ENCODE data around the gene AKAP6.

Gene AKAP6

DNA sequence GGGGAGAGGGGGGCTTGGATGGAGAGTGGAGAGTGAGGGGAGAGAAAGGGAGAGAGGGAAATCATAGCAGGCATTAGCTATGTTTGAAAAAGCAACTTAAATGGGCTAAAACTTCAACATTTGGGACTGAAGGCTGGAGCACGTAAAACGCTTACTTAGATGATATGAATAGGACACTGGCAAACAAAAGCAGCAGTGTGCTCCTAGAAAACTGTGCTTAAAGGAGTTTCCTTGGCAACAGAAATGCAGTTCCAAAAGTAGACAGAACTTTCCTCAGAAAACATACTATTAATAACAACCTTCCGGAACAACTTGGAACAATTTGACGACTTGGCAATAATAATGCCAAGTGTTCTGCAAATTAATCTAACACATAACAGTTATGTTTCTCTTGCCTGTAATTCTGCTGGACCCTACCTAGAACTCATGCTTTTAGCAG, 374.1 kb downstream of the AKAP6 start:
- no peak for DNase-seq (ENCODE audit: low read depth in 2 of 2)

DNA sequence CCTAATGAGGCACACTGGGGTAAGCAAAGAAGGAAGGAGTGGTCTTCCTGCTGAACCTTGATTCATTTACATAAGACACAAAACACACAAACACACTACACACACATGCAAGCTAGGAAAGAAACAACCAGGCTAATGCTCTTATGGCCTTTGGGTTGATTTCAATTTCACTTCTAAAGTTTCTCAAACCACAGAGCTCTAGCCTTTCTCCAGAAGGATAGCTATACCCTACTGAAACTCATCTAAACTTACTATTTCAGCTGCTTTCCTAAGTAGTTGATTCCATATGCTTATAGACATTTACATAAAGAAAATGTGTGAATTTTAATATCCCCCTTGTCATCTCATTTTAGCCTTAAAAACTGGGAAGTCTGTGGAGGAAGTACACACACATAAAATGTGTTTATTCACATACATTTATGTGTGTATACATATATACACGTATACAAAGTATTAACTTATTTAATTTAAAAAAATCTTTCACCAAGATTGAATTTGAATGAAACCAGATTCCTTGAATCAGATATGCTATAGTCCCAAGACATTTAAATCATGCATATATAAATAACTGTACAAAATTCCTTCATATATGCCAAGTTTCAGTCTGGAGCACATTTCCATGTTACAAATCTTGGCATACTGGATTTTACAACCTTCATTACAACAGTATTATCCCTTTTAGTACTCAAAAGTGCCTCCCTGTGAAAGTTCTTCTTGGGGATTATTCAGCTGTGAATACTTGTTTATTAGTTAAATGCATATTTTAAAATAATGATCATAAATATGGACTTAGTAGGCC, 377.8 kb downstream of the AKAP6 start:
- DNase-seq (ENCODE audit: low read depth in 2 of 2): no peak

DNA sequence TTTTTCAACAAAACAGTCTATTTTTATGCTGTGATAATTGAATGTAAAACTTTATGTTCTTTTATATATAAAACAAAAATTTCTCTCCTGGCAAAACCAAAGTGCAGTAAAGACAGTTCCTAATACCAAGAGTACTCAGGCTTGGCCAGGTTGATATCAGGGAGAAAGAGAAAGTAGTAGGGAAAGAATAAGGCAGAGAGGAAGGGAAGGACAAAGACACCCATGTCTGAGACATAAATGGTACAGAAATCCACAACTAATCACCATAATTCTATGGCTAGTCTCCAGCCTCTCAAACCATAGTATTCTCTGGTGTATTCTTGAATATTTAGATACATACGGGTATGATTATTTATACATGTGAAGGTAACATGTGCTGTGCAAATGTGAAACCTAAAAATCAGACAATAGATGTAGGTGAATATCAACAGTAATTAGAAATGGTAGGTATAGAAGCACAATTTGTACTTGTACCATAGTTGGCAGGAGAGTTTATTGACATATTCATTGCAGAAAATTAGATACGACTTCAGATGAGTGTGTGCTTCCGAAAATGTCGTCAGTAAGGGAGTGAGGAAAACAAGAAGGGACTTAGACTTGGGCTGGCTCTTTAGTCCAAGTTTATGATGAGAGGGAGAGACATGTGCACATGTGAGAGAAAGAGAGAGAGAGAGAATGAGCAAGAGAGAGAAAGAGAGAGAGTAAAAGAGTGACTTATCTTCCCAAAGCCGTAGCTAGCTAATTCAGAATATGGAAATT, 378.8 kb downstream of the AKAP6 start:
- no peak for DNase-seq (ENCODE audit: low read depth in 2 of 2)

DNA sequence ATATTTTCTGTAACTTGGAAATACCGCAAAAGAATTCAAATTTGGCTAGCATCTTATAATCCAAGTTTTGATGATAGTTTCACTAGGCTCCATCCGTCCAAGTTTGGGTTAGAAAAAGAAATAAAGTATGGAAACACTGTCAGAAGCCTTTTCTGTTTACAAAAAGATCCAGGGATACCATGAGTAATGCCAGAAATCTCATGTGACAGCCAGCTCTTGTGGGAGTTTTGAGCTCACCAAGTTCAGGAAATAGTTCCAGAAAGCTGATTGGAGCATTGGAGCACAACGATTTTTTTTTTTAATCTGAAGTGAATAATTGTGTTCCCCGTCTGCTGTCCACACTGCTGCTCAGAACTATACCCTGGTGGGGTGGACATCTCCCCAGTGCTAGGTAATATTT, 379.9 kb downstream of the AKAP6 start:
- DNase-seq (ENCODE audit: low read depth in 2 of 2): no peak

DNA sequence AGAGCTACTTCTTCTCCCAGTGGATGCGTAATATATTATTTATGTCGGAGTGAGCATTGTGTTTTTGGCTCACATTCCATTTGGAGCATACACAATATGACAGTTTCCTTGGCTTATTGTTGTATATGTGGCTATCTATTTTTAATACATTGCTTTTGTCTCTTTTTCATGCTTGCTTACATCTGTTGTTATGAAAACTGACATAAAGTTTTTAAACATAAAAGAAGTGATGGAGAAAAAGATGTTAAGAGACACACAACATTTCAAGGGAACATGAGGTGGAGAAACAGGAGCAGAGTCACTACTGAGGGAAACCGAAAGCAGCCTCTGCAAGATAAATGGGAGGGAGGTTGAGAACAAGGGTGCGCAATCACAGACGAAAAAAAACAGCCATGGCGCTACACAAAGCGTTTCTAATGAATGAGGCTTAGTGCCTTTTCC, 381.2 kb downstream of the AKAP6 start:
- DNase-seq (ENCODE audit: low read depth in 2 of 2): no peak

DNA sequence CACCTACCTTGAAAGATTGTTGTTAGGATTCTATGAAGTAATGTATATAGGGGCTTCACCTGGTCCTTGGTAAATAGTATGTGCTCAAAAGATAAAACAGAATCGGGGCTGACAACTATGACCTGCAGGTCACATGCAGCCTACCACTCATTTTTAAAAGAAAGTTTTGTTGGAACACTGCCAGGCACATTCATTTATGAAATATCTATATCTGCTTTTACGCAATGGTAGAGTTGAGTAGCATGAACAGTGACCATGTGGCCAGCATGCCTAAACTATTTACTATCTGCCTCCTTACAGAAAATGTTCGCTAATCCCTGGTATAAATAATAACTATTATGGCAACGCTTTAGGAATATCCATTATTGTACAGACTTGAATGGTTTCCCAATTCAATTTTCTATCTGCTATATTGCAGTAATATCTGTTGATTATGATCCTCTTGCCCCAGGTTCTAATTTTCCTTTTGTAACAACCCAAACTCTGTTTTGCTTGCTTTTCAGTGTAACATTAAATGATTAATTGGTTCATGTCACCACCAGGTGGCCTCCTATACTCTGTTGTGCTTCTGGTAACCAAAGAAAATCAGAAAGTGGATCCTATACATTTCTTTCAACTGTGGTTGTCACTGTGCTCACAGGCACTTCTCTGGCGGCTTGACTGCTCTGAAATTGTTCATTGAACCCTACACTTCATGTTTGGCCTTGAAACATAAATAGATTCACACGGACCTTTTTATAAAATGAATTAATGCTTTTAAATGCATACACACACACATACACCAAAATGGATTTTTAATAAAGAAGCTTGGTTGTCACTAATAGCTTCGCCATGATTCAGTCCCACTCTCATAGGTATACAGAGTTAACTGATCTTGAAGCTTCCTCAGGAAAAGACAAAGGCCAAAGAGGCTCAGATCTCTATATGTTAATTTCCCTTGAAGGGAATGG, 381.9 kb downstream of the AKAP6 start:
- no peak for DNase-seq (ENCODE audit: low read depth in 2 of 2)

DNA sequence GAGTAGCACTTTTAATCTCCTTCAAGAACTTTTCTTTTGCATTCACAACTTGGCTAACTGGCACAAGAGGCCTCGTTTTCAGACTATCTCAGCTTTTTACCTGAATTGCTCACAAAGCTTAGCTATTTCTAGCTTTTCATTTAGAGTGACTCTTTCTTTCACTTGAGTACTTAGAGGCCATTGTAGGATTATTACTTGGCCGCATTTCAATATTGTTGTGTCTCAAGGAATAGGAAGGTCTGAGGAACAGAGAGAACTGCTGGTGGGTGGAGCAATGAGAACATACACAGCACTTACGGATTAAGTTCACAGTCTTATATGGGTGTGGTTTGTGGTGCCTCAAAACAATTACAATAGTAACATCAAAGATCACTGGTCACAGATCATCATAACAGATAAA, 384.8 kb downstream of the AKAP6 start:
- DNase-seq (ENCODE audit: low read depth in 2 of 2): no peak

DNA sequence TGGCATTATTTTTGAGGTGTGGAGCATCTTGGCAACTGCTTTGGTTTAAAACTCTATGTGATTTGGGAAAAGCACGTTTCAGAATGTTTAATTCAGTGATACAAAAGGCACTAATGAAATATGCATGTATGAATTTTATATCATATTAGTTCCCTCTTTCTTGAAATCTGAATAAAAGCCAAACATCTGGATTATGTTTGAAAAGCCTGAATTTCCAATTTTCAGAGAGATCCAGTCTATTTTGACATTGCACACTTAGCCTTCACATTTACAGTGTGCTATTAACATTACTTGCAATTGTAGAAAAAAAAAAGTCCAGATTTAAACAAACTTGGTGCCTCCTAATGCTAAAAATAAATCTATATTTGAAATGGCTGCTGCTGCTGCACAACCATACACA, 390.5 kb downstream of the AKAP6 start:
- DNase-seq (ENCODE audit: low read depth in 2 of 2): no peak

DNA sequence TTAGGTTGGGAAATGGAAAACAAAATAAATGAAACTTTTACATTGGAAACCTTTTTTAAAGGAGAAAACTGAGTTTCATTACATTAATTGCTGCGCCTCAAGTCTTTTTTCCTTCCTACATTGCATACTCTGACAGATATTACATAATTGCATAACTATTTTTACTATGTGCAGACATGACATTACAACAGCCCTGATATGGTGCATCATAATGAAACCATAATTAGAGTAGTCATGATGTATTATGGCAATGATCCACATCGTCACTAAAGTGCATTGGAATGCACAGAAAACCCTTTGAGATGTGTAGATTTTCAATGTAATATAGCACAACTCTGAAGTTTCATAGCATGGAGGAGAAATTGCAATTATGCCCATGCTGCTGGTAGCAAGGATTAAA, 391.8 kb downstream of the AKAP6 start:
- no peak for DNase-seq (ENCODE audit: low read depth in 2 of 2)

DNA sequence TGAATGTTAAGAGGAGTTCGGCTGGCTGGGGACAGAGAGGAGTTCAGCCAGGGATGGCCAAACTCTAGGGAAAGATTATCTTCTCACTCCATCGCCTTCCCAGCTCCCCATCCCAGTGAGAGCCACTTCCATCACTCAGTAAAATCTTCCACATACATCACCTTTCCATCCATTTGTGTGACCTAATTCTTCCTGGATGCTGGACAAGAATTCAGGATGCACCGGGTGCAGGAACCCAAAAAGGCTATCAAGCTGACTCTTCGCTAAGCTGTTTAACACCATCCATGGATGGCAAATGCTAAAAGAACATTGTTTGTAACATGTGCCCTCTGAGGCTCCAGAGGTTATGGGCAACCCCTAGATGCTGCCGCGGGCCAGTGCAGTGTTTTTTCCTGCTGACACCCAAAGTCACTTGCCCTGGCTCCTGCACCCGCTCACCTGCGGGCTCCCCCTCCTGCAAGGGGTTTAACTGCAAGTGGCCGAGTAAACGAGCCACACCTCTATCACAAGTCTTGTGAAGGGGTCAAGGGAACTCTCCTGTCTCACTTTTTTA, 393.6 kb downstream of the AKAP6 start:
- DNase-seq (ENCODE audit: low read depth in 2 of 2): no peak

DNA sequence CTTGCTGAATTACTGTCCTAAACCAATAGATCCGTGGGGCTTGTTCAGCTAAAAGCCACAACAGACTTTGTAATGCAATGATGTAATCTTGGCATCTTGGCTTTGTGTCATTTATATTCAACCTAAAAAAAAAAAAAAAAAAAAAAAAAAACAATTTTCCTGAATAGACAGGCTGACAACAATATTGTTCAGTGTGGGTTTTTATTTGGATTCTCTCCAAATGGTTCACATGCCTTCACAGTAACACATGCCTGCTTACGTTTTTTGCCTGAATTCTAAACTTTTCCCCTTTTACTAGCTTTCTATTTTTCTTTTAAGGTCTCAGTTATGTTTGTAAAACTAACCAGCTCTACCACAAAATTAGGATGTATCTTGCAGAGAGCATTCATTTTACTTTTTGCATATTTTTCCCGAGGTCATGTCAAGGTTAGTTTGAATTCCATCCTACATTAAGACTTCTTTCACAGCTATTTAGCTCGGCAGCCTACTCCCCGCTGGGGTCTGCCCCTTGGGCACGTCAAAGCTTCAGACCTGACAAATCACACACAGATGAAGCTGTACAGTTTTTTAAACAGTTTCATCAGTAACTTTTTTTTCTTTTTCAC, 395.9 kb downstream of the AKAP6 start:
- no peak for DNase-seq (ENCODE audit: low read depth in 2 of 2)

DNA sequence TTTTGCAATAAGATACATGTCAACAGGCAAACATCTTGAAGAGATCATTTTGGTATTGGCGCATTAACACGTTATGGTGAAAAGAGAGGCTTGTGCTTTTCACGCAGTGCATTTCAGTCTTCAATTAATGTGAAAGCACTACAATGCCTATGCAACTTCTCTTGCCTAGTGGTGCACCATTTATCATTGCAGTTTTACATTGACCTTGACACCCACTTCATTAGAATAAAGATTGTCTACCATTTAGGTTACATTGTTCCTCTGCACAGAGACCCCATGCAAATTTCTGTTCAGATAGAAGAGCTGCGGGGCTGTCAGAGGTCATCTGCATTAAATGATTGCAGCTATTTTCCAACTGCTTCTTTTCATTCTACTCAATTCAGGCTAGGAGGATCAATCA, 397.4 kb downstream of the AKAP6 start:
- DNase-seq (ENCODE audit: low read depth in 2 of 2): no peak

DNA sequence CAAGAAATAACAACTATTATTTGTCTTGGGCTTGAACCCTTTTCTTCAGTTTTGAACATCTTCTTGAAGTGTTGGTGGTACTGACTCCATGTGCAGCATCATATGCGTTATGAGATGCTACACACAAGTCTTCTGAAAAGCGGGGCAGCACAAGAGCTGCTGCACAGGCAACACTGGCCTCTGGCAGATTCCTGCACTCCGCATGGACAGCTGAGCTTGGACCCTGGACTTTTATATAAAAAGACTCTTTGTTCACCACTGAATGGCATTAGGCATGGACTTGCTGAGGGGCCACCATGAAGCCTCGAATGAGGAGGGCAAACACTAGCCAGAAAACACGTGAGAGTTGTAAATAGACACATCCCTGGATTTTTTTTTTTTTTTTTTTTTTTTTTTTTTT, 398.7 kb downstream of the AKAP6 start:
- DNase-seq (ENCODE audit: low read depth in 2 of 2): no peak

DNA sequence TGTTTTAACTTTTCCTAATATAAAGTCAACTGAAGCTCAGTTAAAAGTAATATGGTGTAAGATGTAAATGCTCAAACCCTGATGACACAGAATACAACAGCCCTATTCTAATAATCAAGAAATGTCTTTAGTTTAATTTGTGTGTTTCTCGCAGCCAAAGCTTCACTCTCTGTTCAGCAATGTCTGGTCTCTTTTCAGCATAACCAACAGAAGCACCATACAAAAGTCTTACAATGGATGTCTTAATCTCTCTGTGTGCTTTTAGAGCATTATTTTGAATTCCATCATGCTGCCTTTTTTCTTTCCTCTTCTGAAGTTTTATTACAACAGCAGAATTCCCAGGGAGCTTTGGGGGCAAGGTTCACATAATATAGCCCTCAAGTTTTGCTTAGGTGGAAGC, 399.4 kb downstream of the AKAP6 start:
- no peak for DNase-seq (ENCODE audit: low read depth in 2 of 2)

DNA sequence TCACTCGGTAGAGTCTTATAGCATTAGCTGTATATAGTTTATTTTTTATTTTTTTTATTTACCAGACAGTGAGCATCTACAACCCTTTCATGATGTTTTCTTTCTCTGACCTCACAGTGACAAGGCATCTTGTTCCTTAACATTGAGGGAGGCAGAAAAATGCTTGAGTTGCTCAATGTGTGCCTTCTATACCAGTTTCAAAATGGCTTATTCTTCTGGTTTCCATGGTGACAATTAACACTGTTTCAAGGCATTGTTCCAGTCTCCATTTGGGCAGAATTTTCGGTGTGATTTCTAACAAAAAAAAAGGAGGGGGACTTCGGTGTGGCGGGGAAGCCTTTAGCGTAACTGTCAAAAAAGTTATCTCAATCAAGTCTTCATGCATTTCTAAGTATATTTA, 399.9 kb downstream of the AKAP6 start:
- no peak for DNase-seq (ENCODE audit: low read depth in 2 of 2)

DNA sequence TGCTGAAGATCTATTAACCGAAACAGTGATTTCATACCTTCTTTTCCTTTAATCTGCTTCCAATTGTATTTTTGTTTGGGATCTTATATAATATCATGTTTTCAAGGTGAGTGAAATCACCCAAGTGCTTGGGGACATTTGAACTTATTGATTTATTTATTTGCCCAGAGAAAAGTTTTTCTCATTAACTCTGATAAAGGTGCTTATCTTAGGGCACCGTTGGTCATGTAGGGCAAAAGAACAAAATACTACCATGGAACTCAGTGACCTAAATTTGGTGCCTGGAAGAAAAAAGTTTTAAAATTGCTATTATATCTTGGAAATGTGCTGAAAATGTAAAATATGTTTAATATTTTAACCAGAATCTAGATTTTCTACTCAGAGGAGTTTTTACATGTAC, 402.2 kb downstream of the AKAP6 start:
- DNase-seq (ENCODE audit: low read depth in 2 of 2): no peak

DNA sequence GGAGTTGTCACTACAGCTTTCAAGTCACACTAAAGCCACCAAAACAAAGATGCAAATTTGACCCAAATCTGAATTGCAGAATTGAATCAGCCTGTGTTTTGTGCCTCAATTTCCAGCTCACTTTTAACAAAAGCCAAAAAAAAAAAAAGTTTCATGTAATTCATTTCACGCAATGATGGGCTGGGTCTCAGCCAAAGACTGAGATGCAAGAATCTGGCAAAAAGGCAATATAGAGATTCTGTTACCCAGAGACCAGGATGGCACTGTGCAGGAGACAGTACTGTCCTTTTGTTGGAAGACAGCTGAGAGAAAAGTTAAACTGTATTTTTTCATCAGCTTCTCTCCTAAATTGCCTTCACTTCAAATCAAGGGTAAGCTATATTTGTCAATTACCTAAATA, 403.9 kb downstream of the AKAP6 start:
- DNase-seq (ENCODE audit: low read depth in 2 of 2): no peak

DNA sequence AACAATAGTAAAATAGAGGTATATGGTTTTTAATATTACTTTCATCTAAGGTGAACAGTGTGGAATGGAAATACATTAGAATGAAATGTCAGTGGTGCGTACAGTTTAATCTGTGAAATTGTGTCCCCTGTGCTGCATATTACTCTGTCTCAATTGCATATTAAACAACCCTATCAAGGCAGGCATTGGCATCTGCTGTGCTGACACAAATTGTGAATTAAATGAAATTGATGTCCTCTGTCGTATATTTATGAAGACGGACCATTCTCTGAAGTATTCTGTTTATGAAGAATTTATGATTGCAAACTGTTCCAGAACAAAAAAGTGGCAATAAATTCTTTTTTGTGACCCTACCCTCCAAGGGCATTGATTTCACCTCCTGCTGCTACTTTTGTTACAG, 405.2 kb downstream of the AKAP6 start:
- DNase-seq (ENCODE audit: low read depth in 2 of 2): no peak

DNA sequence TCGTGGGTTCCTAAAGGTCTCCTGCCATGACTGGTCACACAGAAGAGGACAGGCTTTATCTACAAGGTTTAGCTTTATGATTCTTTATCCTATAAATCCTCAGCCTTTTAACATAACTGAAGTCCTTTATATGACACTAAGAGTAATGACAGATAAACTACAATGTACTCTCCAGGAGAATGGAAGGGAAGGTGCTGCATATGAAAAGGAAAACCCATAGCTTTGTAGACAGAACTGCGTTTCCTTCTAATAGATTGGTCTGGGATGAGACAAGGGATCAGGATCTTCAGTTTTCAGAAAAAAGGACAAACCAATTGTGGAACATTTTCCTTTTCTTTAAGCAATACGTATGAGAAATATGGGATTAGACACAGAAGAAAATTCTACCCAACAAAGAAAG, 408.5 kb downstream of the AKAP6 start:
- DNase-seq (ENCODE audit: low read depth in 2 of 2): no peak

DNA sequence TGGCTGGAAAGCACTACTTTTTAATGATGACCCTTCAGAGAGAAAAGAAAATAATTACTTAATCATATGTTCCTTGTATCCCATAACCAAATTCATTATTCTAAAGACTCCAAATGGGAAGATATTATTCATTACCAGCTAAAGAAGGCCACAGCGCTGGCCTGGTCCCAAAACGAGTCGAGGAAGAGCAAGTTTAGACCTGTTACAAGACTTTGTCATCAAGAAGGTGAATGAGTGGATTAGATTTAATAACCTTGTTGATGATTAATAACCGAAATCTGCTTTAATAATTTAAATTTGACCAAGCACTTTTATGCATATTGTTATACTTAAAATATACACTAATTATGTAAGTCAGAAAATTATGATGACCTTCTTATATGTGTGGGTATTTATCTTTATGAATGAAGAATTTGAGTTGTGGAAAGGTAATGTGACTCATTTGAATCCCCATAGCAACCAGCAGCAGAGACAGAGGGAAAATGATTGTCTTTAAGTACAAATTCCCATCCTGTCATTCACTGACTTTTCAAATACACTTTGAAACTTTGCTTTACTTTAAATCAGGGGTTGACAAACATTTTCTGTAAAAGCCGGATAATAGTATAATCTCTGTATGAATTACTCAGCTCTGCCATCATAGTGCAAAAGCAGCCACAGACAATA, 409.2 kb downstream of the AKAP6 start:
- no peak for DNase-seq (ENCODE audit: low read depth in 2 of 2)
